ENCODE data around the gene S100A7A. TPM values are rescaled to one million over a fixed set of nuclear protein-coding genes. Genes with fewer than 3 reads are reported as not detected.

Gene S100A7A
- total RNA-seq, 1 experiment from 2014 or later = not detected

DNA sequence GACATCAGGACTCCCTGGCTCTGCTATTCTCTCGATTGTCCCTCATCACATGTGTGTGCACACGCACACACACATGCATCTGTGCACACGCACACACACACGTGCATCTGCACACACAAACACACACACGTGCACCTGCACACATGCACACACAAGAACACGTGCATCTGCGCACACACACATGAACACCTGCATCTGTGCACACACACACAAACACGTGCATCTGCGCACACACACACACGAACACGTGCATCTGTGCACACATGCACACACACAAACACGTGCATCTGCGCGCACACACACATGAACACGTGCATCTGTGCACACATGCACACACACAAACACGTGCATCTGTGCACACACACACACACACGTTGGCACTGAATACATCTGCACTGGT, 14.7 kb downstream of the S100A7A start (continued):
- TF ChIP-seq, protein P1, sequence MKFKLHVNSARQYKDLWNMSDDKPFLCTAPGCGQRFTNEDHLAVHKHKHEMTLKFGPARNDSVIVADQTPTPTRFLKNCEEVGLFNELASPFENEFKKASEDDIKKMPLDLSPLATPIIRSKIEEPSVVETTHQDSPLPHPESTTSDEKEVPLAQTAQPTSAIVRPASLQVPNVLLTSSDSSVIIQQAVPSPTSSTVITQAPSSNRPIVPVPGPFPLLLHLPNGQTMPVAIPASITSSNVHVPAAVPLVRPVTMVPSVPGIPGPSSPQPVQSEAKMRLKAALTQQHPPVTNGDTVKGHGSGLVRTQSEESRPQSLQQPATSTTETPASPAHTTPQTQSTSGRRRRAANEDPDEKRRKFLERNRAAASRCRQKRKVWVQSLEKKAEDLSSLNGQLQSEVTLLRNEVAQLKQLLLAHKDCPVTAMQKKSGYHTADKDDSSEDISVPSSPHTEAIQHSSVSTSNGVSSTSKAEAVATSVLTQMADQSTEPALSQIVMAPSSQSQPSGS (CRISPR knock-in tag; IDR thresholded peaks at IDR 0.05; ENCODE audit: borderline replicate concordance, low read depth) = no peak
- TF ChIP-seq, protein P2, sequence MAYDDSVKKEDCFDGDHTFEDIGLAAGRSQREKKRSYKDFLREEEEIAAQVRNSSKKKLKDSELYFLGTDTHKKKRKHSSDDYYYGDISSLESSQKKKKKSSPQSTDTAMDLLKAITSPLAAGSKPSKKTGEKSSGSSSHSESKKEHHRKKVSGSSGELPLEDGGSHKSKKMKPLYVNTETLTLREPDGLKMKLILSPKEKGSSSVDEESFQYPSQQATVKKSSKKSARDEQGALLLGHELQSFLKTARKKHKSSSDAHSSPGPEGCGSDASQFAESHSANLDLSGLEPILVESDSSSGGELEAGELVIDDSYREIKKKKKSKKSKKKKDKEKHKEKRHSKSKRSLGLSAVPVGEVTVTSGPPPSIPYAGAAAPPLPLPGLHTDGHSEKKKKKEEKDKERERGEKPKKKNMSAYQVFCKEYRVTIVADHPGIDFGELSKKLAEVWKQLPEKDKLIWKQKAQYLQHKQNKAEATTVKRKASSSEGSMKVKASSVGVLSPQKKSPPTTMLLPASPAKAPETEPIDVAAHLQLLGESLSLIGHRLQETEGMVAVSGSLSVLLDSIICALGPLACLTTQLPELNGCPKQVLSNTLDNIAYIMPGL (CRISPR knock-in tag; IDR thresholded peaks at IDR 0.05) = no peak
- TF ChIP-seq OVOL2 (CRISPR knock-in tag; IDR thresholded peaks at IDR 0.05; ENCODE audit: borderline replicate concordance) (no peak), FOXK1 (CRISPR knock-in tag; IDR thresholded peaks at IDR 0.05) (no peak)

DNA sequence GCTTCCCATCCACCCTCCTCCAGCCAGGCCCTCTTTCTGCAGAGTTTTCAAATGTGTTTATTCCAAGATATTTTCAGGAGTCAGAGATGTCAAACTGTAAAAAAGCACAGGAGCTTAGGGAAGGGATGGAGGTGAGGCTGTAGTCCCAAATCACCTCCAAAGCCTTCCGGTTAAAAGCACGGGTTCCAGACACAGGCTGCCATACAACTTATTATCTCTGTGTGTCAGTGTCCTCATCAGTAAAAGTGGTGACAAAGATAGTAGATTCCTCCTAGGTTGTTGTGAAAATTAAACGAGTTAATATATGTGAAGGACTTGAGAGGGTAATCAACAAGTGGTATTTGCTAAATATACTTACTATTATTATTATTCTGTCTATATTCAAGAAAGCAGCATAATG, 15.1 kb downstream of the S100A7A start:
- Mint-ChIP-seq H3K4me3 (no peak overlapping the region), H3K4me1 (no peaks in the 10 kb centered on the region), H3K36me3 (no peaks in the 10 kb centered on the region), H3K9me3 (no peaks in the 10 kb centered on the region), H3K27me3 (ENCODE audit: low read depth) (no peaks in the 10 kb centered on the region; the same call in 1 of the 2 replicates), H3K27ac (no peak overlapping the region)
- DNase-seq (ENCODE audit: low spot score) (no peak), ATAC-seq (no peak)
- POLR2A ChIA-PET = no interaction called here
- CTCF ChIA-PET = no interaction called here
- TF ChIP-seq, protein P3, sequence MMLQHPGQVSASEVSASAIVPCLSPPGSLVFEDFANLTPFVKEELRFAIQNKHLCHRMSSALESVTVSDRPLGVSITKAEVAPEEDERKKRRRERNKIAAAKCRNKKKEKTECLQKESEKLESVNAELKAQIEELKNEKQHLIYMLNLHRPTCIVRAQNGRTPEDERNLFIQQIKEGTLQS (CRISPR knock-in tag; conservative IDR thresholded peaks at IDR 0.05) = no peak
- TF ChIP-seq TEAD1 (CRISPR knock-in tag; IDR thresholded peaks at IDR 0.05) = no peak
- TF ChIP-seq GTF2I (CRISPR knock-in tag; conservative IDR thresholded peaks at IDR 0.05) = no peak
- TF ChIP-seq, protein P4, sequence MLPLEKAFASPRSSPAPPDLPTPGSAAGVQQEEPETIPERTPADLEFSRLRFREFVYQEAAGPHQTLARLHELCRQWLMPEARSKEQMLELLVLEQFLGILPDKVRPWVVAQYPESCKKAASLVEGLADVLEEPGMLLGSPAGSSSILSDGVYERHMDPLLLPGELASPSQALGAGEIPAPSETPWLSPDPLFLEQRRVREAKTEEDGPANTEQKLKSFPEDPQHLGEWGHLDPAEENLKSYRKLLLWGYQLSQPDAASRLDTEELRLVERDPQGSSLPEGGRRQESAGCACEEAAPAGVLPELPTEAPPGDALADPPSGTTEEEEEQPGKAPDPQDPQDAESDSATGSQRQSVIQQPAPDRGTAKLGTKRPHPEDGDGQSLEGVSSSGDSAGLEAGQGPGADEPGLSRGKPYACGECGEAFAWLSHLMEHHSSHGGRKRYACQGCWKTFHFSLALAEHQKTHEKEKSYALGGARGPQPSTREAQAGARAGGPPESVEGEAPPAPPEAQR (CRISPR knock-in tag; IDR thresholded peaks at IDR 0.05) = no peak
- TF ChIP-seq, protein P5, sequence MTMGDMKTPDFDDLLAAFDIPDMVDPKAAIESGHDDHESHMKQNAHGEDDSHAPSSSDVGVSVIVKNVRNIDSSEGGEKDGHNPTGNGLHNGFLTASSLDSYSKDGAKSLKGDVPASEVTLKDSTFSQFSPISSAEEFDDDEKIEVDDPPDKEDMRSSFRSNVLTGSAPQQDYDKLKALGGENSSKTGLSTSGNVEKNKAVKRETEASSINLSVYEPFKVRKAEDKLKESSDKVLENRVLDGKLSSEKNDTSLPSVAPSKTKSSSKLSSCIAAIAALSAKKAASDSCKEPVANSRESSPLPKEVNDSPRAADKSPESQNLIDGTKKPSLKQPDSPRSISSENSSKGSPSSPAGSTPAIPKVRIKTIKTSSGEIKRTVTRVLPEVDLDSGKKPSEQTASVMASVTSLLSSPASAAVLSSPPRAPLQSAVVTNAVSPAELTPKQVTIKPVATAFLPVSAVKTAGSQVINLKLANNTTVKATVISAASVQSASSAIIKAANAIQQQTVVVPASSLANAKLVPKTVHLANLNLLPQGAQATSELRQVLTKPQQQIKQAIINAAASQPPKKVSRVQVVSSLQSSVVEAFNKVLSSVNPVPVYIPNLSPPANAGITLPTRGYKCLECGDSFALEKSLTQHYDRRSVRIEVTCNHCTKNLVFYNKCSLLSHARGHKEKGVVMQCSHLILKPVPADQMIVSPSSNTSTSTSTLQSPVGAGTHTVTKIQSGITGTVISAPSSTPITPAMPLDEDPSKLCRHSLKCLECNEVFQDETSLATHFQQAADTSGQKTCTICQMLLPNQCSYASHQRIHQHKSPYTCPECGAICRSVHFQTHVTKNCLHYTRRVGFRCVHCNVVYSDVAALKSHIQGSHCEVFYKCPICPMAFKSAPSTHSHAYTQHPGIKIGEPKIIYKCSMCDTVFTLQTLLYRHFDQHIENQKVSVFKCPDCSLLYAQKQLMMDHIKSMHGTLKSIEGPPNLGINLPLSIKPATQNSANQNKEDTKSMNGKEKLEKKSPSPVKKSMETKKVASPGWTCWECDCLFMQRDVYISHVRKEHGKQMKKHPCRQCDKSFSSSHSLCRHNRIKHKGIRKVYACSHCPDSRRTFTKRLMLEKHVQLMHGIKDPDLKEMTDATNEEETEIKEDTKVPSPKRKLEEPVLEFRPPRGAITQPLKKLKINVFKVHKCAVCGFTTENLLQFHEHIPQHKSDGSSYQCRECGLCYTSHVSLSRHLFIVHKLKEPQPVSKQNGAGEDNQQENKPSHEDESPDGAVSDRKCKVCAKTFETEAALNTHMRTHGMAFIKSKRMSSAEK (CRISPR knock-in tag; IDR thresholded peaks at IDR 0.05; ENCODE audit: borderline replicate concordance) = no peak
- TF ChIP-seq, protein P6, sequence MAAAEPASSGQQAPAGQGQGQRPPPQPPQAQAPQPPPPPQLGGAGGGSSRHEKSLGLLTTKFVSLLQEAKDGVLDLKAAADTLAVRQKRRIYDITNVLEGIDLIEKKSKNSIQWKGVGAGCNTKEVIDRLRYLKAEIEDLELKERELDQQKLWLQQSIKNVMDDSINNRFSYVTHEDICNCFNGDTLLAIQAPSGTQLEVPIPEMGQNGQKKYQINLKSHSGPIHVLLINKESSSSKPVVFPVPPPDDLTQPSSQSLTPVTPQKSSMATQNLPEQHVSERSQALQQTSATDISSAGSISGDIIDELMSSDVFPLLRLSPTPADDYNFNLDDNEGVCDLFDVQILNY (CRISPR knock-in tag; IDR thresholded peaks at IDR 0.05) = no peak
- no peak for TF ChIP-seq NR1H2 (CRISPR knock-in tag; IDR thresholded peaks at IDR 0.05)
- TF ChIP-seq, protein P7, sequence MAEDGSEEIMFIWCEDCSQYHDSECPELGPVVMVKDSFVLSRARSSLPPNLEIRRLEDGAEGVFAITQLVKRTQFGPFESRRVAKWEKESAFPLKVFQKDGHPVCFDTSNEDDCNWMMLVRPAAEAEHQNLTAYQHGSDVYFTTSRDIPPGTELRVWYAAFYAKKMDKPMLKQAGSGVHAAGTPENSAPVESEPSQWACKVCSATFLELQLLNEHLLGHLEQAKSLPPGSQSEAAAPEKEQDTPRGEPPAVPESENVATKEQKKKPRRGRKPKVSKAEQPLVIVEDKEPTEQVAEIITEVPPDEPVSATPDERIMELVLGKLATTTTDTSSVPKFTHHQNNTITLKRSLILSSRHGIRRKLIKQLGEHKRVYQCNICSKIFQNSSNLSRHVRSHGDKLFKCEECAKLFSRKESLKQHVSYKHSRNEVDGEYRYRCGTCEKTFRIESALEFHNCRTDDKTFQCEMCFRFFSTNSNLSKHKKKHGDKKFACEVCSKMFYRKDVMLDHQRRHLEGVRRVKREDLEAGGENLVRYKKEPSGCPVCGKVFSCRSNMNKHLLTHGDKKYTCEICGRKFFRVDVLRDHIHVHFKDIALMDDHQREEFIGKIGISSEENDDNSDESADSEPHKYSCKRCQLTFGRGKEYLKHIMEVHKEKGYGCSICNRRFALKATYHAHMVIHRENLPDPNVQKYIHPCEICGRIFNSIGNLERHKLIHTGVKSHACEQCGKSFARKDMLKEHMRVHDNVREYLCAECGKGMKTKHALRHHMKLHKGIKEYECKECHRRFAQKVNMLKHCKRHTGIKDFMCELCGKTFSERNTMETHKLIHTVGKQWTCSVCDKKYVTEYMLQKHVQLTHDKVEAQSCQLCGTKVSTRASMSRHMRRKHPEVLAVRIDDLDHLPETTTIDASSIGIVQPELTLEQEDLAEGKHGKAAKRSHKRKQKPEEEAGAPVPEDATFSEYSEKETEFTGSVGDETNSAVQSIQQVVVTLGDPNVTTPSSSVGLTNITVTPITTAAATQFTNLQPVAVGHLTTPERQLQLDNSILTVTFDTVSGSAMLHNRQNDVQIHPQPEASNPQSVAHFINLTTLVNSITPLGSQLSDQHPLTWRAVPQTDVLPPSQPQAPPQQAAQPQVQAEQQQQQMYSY (CRISPR knock-in tag; IDR thresholded peaks at IDR 0.05) = no peak
- no peak for TF ChIP-seq FOXJ3 (CRISPR knock-in tag; IDR thresholded peaks at IDR 0.05; ENCODE audit: borderline replicate concordance)
- TF ChIP-seq, protein P8, sequence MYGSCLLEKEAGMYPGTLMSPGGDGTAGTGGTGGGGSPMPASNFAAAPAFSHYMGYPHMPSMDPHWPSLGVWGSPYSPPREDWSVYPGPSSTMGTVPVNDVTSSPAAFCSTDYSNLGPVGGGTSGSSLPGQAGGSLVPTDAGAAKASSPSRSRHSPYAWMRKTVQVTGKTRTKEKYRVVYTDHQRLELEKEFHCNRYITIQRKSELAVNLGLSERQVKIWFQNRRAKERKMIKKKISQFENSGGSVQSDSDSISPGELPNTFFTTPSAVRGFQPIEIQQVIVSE (CRISPR knock-in tag; IDR thresholded peaks at IDR 0.05; ENCODE audit: borderline replicate concordance) = no peak
- TF ChIP-seq KAT7 (CRISPR knock-in tag; IDR thresholded peaks at IDR 0.05; ENCODE audit: borderline replicate concordance) = no peak
- no peak for TF ChIP-seq ETV6 (CRISPR knock-in tag; IDR thresholded peaks at IDR 0.05)
- TF ChIP-seq, protein P9, sequence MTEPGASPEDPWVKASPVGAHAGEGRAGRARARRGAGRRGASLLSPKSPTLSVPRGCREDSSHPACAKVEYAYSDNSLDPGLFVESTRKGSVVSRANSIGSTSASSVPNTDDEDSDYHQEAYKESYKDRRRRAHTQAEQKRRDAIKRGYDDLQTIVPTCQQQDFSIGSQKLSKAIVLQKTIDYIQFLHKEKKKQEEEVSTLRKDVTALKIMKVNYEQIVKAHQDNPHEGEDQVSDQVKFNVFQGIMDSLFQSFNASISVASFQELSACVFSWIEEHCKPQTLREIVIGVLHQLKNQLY (CRISPR knock-in tag; IDR thresholded peaks at IDR 0.05) = no peak
- TF ChIP-seq, protein P10, sequence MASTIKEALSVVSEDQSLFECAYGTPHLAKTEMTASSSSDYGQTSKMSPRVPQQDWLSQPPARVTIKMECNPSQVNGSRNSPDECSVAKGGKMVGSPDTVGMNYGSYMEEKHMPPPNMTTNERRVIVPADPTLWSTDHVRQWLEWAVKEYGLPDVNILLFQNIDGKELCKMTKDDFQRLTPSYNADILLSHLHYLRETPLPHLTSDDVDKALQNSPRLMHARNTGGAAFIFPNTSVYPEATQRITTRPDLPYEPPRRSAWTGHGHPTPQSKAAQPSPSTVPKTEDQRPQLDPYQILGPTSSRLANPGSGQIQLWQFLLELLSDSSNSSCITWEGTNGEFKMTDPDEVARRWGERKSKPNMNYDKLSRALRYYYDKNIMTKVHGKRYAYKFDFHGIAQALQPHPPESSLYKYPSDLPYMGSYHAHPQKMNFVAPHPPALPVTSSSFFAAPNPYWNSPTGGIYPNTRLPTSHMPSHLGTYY (CRISPR knock-in tag; IDR thresholded peaks at IDR 0.05) = no peak
- no peak for TF ChIP-seq ZNF671 (CRISPR knock-in tag; IDR thresholded peaks at IDR 0.05)

All from WTC11 (cell line).